T47D (cell line): Measurements from ENCODE around the gene KANSL3.
A peak's percentile ranks its signal among the peaks of the same experiment; 100 is the strongest.
"Not testable (repeated sequence)": the region's sequence is repeated elsewhere in the genome, so short reads cannot be mapped to it uniquely, and the experiment has no call there.

Experiments
- DNase-seq, 2 experiments: peaks; one replicate each; pipeline versions ENCODE4 v3.0.0 to v3.0.0-alpha.2; 2011 to 2012; ENCODE audit warnings: low read depth in 1 of 2, low spot score in 1 of 2
- JUND ChIP-seq: IDR thresholded peaks from 2 replicates; pipeline ENCODE4 v1.6.1; 2012; ENCODE audit warnings: low read depth
- in situ Hi-C: cut with HindIII; loops from 2 replicates; pipeline ENCODE4 v1.10.0; 2016; ENCODE audit warnings: low sequenced_read_pairs, low pct_unique_long_range_greater_than_20kb

KANSL3 gene

GRCh38 chr2:96638144-96639121, at the start of gene KANSL3:
Gene KANSL3, minus strand, starts transcription at chr2:96638312. Its CDS starts 1,177 bp downstream, at chr2:96637135.
- DNase-seq, result peak; percentile 54 to 94
- peak; percentile 90 for TF ChIP-seq JUND
- in situ Hi-C loops, result no loop called here

GRCh38 chr2:96687266-96687665, 49.2 kb upstream of the KANSL3 start:
- no peak for DNase-seq
- in situ Hi-C loops, result no loop called here
- TF ChIP-seq JUND, result no peak

GRCh38 chr2:96685577-96686459, 47.7 kb upstream of the KANSL3 start:
- in situ Hi-C loops, result no loop called here
- DNase-seq, result no peak
- no peak for TF ChIP-seq JUND

- in situ Hi-C loops, result no loop called here
- DNase-seq, result no peak
- no peak for TF ChIP-seq JUND
Measured at GRCh38 chr2:96684883-96685576, 46.9 kb upstream of the KANSL3 start.

GRCh38 chr2:96683972-96684820, 46.1 kb upstream of the KANSL3 start:
- no peak for TF ChIP-seq JUND
- no peak for DNase-seq
- in situ Hi-C loops, result no loop called here

GRCh38 chr2:96683307-96683706, 45.2 kb upstream of the KANSL3 start:
- in situ Hi-C loops, result no loop called here
- no peak for DNase-seq
- TF ChIP-seq JUND, result no peak

GRCh38 chr2:96681540-96681939, 43.4 kb upstream of the KANSL3 start:
- TF ChIP-seq JUND, result no peak
- in situ Hi-C loops, result no loop called here
- no peak for DNase-seq

GRCh38 chr2:96680561-96681141, 42.5 kb upstream of the KANSL3 start:
- peak in 1 of 2 experiments; percentile 63 for DNase-seq
- in situ Hi-C loops, result no loop called here
- TF ChIP-seq JUND, result no peak; the same call in 1 of the 2 replicates

- in situ Hi-C loops, result no loop called here
- 0 out of 2 replicates have a peak, but pooled peaks have one; percentile 9 for TF ChIP-seq JUND
- peak; percentile 37 to 87 for DNase-seq
Measured at GRCh38 chr2:96679848-96680247, 41.7 kb upstream of the KANSL3 start.

- TF ChIP-seq JUND, result no peak
- in situ Hi-C loops, result no loop called here
- no peak for DNase-seq
Measured at GRCh38 chr2:96669539-96670215, 31.6 kb upstream of the KANSL3 start.

GRCh38 chr2:96668771-96669170, 30.7 kb upstream of the KANSL3 start:
- no peak for TF ChIP-seq JUND
- in situ Hi-C loops, result no loop called here
- DNase-seq, result no peak

- in situ Hi-C loops, DNase-seq: not testable (repeated sequence)
Measured at GRCh38 chr2:96665717-96666116, 27.6 kb upstream of the KANSL3 start.
